SHP77 (cell line): ENCODE data around the gene IL36B.

Experiments
- DNase-seq, 2 experiments: peaks; one replicate each; lab custom pipeline; 2025; lab: John Stamatoyannopoulos, UW

IL36B gene

DNA sequence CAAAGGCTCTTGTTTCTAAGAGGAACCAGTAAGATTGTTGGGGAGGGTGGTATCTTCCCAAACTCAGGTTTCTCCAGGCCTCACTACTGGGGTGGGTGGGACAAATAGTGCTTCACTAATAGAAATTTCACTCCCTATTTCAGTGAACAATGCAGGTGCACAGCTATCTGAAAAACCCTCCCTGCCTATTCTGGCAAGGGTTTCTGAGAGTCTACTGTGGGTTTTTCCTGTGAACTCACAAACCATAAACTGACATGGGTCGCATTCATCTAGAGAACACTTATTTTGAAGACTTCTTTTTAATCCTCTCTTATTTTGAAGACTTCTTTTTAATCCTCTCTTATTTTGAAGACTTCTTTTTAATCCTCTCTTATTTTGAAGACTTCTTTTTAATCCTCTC is 43.0 kb downstream of the IL36B start:
- DNase-seq = no peak

DNA sequence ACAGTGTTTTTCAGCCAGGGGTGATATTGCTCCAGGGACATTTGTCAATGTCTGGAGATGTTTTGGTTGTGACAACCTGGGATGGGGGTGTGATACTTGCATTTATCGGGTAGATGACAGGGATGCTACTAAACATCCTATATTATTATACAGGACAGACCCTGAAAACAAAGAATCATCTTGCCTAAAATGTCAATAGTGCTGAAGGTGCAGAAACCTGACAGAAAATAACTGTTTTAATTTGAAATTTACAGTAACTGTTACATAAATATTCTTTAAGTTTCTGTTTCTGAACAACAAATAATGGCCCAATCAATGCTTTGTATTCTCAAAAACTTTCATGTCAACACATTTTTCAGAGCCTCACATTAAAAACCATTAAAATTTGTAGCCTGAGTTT is 45.4 kb downstream of the IL36B start:
- no peak for DNase-seq

DNA sequence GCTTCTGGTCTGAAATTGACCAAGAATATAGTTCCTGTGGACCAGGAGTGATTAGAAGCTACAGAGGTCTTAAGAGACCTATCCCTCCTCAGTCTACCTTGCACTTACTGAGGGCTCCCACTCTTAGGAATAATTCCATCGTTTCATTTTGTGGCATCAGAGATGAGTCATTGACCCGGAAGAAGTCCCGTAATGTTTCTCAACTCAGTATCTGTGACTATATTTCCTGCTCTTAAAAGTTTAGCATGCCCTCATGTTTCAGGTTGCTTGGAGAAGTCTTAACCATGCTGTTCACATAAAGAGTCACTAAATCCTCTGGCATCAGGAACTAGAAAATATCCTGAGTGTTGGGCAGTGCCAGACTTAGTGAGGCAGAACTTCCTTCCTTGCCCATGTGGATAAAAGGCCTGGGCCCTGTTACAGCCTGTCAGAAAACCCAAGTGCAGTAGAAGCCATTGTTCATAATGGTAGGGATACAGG is 47.6 kb downstream of the IL36B start, which contains the start of gene IL36A:
Gene IL36A, plus strand, starts transcription at position 430 of the 480 bp plus-strand sequence. CDS start 413 bp downstream, outside the sequence.
- no peak for DNase-seq

DNA sequence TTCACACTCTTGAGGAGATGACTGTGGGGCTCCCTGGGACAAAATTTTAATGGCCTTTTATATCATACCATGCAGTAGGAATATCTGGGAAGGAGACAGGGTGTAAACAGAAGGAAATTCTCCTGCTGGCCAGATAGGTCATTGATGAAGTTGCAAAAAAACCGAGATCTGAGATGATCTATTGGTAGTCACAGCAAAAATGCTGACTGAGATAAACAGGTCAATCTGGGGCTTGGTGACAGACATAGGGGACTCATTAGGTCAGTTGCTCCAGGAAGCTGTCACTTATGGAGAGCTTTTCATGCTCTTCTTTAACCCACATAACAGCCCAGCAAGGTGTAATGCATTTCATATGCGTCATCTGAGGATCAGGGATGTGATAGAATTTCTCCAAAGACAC is 50.0 kb downstream of the IL36B start:
- DNase-seq = no peak

DNA sequence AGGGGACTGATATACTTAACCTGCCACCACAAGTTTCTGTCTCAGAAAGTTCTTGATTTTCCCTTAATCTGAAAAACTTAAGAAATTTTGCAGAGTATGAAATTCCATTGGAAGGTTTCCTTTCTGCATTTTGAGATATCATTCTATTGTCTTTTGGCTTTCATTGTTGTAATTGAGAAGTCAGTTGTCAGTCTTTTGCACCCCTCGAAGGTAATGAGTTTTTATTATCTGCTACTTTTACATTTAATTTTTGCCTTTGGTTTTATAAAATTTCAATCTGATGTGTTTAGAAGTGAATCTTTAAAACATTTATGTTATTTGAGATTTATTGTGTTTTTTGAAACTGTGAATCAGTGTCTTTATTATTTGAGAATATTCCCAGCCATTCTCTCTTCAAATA is 52.2 kb downstream of the IL36B start:
- DNase-seq = no peak

DNA sequence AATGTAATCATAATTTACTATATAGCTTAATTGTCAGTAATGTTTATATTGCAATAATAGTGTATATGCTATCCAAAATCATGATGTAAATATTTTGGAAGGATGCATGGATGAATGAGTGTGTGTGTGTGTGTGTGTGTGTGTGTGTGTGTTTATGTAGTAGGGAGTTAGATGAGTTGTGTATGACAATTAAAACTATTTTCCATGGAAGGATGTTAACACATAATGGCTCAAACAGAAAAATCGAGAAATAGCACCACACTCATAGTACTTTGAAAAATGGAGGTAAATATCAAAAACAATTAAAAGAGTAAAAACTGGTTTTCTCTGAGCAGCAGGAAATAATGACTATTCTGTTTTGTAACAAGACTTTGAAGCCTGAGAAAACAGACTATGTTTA is 55.5 kb downstream of the IL36B start:
- no peak for DNase-seq

DNA sequence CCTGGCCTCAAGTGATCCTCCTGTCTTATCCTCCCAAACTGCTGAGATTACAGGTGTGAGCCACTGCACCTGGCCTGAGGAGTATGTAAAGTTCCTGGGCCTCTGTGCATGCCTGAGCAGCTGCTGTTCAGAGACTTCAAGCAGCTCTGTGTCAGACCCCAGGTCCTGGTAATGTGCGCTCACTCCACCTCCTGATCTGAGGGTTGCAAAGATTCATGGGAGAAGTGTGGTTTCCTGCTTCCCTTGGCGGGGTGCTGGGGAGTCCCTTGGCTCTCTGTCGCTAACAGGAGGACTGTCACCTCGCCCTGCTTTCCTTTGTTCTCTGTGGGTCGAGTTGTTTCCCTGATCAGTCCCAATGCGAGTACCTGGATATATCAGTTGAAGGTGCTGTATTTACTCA is 56.0 kb downstream of the IL36B start:
- DNase-seq = no peak

DNA sequence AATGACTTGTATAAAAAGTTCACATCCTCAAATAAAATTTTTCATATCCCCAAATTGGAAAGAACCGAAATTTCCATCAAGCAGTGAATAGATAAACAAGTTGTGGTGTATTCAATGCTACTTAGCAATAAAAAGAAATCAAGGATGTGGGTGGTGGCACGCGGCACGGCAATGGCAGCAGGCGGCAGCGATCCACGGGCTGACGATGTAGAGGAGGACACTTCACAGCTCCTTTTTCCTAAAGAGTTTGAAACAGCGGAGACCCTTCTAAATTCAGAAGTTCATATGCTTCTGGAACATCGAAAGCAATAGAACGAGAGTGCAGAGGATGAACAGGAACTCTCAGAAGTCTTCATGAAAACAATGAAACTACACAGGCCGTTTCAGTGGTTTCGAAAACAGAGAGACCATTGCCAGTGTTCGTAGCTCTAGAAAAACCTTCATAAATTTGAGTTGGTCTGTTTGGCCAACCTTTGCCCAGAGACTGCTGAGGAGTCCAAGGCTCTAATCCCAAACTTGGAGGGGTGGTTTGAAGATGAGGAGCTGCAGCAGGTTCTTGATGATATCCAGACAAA is 57.2 kb downstream of the IL36B start:
- no peak for DNase-seq

DNA sequence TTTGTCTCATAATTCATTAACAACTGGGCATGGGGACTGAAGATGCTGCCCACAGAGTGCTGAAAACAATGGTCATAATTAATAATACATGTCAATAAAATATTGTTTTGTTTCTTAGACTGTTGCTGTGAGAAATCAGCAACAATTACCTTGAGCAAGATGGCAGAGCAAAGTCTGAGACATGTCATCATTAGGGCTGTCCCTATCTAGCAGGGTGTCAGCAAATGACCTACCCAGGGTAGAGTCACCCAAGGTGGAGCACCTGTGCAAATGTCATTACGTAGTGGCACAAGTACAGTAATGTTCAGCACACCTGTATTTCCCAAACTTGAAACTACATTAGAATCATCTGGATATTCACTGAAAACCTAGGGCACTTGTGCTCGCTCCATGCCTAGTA is 58.0 kb downstream of the IL36B start:
- DNase-seq = no peak

DNA sequence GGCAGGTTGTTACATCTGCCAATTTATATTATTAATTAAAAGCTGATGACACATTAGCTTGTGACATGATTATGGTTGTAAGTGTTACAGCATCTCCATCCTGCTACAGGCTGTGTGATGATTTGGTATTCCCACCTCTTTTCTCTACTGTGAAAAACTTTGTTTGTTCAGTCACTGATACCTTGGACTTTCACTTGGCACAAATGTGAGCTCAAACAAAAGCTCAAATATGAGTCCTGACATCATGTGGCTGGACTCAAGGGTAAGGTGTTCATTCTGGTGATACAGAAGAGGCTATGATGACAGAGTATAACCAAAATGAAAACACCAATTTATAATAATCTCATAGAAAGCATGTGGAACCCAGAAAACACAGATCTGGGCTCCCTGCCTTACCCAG is 58.8 kb downstream of the IL36B start:
- DNase-seq = no peak

DNA sequence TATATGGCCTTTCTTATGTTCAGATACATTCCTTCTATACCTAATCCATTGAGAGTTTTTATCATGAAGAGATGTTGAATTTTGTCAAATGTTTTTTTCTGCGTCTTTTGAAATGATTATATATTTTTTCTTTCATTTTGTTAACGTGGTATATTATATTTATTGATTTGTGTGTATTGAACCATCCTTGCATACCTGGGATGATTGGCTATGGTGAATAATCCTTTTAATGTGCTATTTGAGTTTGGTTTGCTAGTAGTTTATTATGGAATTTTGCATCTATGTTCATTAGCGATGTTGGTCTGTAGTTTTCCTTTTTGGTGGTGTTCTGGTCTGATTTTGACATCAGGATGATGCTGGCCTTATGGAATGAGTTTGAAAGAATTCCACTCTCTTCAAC is 63.1 kb downstream of the IL36B start:
- no peak for DNase-seq

DNA sequence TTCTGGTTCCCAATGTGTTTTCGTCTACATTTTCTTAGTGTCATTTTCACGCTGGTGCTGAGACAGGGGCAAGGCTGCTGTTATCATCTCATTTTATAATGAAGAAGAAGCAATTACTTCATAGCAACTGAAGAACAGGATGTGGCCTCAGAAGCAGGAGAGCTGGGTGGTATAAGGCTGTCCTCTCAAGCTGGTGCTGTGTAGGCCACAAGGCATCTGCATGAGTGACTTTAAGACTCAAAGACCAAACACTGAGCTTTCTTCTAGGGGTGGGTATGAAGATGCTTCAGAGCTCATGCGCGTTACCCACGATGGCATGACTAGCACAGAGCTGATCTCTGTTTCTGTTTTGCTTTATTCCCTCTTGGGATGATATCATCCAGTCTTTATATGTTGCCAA is 67.6 kb downstream of the IL36B start:
- no peak for DNase-seq

DNA sequence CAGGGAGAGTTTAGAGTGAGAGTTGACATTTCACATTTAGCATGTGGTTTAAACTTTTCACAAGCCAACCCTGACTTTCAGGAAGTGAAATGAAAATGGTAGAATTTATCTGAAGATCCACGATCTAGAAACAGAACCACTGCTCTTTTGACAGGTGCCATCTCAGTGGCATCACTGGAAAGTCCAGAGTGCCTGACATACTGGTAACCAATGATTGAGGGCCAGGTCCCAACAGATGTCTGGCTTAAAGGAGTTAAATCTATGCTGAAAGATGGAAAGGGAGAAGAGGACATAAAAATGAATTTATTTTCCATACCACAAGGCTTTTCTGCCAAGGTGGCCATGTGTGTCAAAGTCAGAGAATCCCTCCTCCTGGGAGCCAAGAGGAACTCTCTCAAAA is 72.1 kb downstream of the IL36B start:
- DNase-seq = no peak

DNA sequence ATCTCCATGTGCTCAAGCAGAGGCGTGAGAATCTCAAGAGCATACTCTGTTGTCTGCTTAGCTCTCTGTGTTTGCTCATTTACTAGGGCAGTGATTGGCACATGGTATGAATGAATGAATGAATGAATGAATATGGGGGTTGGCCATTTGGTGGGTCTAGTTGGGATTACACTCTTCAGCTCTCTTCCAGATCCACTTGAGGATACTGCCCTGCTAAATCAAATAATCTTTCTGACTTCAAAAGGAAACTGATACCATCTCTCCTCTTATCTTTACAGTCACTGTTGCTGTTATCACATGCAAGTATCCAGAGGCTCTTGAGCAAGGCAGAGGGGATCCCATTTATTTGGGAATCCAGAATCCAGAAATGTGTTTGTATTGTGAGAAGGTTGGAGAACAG is 72.9 kb downstream of the IL36B start:
- DNase-seq = no peak

DNA sequence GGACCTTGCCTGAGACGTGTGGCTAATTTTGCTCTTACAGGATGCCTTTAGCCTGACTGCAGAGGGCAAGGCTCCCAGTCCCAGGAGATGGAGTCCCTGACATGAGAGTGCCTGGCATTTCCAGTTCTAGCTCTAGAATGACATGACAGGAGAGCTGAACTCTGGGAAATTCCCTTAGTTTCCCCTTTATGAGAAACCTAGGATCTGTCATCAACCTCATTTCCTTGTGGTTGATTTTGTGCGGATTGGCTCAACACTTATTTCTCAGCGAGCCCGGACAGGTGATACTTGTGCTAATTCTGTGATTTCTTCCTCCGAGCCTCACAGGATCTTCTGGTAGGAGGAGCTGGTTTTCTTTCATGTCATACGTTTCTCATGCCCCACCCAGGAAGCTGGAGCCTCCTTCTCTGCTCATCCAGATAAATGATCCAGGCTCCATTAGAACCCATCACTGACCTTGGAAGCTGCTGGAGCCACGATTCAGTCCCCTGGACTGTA is 75.1 kb downstream of the IL36B start, which contains the start of gene IL36G:
Gene IL36G, plus strand, starts transcription at position 448 of the 498 bp plus-strand sequence. CDS start 633 bp downstream, outside the sequence.
- DNase-seq = no peak
